ENCODE results near the gene CNTN5. TPM values are rescaled to one million over a fixed set of nuclear protein-coding genes. Genes with fewer than 3 reads are reported as not detected.

The CNTN5 gene
- total RNA-seq, 1 donor from 2014 or later, result not detected

DNA sequence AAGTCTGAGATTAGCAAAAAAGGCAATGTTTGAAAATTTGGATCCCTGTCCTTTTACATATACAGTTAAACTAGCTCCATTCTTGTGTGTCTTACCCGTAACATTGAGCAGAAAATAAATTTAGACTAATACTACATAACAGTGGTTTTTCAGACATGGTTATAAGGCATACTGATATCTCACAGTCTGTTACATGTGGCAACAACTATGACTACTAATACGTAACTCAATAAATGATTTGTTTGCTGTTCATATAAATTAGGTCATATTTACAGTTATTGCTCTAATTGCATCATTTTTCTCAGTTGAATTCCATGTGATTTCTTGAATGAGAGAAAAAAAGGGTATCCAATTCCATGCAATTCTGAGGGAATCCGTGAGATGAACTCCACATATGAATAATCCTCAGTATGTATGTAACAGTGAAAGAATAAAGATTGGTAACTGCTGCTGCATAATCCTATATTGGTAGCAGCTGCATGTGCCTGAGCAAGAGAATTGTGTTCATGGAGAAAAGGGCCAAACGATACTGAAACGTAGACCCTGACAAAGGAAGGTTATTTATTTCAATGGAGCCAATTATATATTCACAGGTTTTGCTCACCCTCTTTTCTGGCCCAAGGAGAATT lies 1275.4 kb downstream of the CNTN5 start:
- DNase-seq (ENCODE audit: low read depth), result no peak

DNA sequence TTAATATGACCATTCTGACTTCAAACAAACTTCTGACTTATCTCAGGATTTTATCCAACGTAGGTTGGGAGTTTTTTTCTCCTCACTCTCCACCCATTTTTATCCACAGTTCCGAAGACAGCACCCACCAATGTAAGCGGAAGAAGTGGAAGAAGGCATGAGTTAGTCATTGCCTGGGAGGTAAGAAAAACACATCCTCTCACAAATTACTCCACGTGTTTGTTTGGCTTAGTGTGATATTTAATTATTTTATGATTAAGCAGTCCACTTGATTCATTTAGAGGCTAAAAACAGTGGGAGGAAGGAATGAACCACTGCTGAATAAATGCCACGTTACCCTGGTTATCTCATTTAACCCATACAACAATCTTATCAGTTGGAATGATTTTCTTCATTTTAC lies 1276.8 kb downstream of the CNTN5 start:
- DNase-seq (ENCODE audit: low read depth), result no peak

DNA sequence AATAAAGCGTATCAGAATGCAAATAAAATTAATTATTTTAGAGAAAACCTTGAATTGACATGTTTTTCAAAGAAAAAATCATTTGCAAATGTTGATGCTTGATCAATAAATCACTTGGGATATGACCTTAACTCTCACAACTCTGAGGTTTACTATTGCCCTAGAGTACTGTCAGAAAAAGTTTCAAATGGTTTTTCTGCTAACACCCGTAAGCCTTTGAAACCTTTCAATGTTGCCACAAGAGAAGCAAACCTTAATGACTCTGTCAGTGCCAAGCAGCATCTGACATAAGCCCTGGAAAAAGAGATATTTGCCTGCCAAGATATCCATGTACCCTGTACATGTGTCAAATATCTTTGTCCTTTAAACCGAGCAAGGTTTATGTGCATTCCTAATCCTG lies 1282.1 kb downstream of the CNTN5 start:
- no peak for DNase-seq (ENCODE audit: low read depth)

DNA sequence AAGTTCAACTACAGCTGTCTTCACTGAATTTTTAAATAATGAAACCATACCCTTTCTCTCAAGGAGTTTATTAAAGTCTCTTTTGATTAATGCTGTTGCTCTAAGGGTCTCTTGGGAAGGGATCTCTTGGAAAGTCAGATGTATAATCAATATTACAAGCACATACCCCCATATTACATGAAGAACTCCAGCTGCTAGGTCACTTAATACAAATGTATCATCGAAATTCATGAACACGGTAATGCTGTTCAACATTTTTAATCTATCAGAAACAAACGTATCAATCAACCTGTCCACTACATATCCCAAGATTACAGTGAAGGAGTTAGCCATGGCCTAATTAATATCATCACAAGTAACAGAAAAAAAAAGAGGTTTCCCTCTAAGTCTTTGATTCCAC lies 1283.1 kb downstream of the CNTN5 start:
- no peak for DNase-seq (ENCODE audit: low read depth)

DNA sequence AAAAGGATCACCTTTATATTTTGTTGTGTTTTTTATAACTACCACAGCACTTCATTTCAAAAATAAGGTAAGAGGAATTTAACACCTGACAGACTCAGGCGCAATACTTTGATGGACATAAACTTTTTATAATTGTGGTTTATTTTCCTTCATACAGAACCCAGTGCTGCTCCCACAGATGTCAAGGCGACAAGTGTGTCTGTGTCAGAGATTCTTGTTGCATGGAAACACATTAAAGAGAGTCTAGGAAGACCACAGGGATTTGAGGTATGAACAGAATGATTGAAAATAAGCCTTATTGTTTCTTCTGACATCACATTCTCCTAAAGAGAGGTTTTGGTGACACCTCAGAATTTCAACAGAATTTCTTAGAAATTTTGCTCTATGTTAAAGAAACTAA lies 1287.5 kb downstream of the CNTN5 start:
- DNase-seq (ENCODE audit: low read depth), result no peak

DNA sequence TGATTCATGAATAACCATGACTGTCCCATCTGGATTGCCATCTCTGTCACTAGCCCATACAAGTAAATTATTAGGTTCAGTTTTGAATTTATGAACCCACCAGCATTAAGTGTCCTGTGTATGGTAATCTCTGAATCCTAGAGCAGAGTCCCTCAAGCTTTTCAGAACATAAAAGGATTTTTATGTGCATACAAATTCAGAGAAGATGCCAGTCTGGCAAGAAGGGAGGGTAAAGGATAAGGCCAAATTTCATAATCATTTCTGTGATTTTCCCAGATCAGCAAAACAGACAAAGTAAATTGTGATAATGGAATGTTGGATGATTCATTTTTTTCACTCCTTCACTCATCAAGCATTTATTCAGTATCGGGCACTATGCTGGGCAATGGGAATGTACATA lies 1295.2 kb downstream of the CNTN5 start:
- DNase-seq (ENCODE audit: low read depth), result no peak

DNA sequence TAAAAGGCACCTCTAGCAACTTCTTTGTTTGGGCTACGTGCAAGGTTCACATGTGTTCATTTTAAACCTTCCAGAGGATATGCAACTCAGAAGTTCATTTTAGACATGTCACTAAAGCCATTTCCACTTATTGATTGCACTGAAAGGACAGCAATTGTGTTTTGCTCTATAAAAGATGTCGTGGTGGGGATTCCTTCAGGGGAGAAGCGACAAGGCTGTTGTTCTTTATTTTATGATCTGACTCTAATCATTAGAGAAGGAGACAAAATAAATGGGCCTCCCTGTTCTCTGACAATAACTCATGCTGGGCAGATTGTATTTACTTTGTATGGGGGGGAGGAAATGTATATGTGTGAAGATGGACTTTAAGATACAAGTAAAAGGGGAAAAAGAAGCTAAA lies 1296.2 kb downstream of the CNTN5 start:
- no peak for DNase-seq (ENCODE audit: low read depth)

DNA sequence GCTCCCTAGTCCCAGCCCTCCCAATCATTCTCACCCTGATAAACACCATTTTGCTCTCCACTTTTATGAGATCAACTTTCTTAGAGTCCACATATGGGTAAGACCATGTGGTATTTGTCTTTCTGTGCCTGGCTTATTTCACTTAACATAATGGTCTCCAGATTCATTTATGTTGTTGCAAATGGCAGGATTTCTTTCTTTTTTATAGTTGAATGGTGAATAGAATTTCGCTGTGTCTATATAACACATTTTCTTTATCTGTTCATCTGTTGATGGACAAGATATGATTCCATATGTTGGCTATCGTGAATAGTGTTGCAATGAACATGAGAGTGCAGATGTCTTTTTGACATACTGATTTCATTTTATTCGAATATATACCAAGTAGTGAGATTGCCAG lies 1298.9 kb downstream of the CNTN5 start:
- DNase-seq (ENCODE audit: low read depth), result no peak

DNA sequence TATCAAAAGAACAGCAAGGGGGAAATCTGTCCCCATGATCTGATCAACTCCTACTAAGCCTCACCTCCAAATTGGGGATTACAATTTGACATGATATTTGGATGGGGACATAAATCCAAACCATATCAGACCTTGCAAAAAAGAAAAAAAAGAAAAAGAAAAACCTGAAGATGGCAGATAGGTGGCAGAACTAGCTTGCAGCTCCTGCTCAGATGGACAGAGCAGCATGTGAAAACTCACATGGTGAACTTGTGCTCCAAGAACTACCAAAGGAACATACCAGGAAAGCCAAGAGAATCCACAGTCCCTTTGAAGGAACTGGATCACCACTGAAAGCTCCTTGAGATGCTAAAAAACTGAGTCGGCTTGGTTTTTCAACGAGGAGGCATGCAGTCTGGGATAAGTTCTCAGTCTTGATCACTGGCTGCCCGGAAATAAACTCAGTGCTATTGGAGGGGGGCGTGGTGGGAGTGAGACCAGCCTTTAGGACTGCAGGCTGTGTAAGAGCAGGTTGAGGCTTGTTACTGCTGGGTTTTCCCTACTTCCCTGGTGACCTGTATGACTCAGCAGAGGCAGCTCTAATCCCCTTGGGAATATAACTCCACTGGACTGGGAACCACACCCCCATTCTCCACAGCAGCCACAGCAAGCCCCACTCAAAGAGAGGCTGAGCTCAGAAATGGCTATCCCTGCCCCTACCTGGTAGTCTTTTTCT lies 1308.0 kb downstream of the CNTN5 start:
- no peak for DNase-seq (ENCODE audit: low read depth)

DNA sequence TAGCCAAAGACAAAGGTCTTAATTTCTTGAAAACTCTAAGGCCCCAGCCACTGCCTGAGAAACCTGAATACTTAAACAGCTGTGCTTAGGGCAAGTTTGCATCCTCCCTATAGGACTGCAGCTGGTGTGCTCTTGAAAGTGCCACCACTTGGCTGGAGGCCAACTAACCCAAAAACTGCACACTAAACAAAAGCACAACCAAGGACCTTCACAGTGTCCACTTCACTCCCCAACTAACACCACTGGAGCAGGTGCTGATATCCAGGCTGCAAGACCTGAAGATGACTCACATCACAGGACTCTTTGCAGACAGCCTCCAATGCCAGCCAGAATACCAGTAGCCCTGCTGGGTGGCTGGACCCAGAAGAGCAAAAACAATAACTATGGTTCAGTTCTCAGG lies 1308.6 kb downstream of the CNTN5 start:
- no peak for DNase-seq (ENCODE audit: low read depth)

DNA sequence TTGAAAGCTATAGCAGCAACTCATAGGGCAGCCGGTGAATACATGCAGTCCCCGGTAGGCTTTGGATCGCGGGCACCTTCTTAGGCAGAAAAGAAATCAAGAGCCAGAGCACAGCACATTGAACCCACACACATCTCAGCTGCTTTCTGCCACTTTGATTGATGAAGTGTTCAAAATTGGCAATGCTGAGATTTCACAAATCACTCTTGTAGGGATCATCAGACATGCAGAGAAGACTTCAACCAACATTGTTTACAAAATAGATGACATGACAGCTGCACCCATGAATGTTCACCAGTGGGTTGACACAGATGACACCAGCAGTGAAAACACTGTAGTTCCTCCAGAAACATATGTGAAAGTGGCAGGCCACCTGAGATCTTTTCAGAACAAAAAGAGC lies 1316.1 kb downstream of the CNTN5 start:
- DNase-seq (ENCODE audit: low read depth), result no peak

DNA sequence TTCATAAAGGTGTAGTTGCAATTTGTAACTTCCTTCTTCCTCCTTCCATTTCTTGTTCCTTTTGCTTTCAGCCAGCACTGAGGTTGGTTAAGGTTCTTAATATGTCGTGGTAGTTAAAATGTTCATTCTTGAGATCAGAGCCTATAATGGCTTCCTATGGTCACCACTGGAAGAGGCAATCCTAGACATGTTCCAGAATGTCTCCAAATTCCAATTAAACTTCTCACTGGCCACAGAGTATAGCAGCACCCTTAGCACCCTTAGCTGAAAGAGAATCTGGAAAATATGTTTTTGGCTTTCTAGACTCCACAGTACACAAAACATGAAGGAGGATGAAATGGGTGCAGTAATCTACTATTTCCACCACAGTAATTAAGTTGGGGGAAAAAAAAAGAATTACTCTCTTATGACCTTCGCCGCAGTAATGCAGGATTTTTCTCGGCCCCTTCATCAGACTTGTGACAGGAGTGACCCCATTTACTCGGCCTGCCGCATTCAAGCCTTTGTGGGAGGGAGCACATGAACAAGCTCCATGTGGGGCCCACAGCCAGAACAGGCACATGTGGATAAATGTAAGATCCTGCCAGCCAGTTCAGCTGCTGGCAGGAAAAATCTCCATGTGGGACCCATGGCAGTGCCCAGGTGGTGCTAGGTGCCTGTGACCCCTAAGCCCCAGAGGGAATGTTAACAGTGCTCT lies 1317.5 kb downstream of the CNTN5 start:
- DNase-seq (ENCODE audit: low read depth), result no peak

DNA sequence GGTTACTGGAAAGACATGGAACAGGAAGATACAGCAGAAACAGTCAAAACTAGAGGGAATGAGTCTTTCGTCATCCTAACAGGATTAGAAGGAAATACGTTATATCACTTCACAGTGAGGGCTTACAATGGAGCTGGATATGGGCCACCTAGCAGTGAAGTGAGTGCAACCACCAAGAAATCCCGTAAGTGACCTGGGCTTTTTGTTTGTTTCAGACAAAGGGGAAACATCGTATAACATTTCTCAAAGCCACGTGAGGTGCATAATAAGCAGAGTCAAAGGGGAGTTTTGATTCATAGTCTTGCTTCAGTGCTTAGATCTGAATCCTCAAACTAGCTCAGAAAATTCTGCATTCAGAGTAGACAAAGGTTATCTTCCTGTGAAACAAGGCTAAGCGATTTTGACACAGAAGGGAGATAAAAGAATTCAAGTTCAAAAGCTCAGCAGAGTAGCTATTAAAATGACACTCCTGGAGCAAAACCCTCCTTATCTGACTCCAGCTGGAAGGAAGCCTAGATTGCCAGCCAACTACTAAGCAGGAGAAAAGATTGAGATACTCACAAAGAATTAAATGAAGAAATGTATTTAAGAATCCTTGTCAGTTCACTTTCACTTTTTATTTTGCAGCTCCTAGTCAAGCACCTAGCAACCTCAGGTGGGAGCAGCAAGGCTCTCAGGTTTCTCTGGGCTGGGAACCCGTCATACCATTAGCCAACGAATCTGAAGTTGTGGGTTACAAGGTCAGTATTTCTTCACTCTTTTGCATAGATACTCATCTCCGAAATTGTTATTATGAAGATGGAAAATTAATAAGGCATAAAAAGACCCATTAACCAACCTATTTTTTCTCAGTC lies 1319.9 kb downstream of the CNTN5 start:
- DNase-seq (ENCODE audit: low read depth), result no peak

DNA sequence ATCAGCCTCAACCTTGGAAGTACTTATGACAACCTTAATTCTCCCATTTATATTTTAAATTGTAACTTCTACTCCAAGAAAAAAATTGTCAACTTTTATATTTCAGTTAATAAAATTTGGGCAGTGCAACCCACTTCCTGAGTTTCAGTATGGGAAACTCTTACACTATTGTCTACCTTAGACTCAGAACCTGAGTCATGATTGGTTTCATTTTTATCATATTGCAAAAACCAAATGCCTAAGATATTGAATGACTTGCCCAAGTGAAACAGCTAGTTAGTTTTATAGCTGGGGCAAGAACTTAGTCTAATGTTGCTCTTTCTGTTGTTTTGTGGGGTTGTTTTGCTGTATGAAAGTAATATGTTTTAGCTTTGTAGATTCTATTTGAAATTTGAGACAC lies 1332.3 kb downstream of the CNTN5 start:
- DNase-seq (ENCODE audit: low read depth), result no peak

DNA sequence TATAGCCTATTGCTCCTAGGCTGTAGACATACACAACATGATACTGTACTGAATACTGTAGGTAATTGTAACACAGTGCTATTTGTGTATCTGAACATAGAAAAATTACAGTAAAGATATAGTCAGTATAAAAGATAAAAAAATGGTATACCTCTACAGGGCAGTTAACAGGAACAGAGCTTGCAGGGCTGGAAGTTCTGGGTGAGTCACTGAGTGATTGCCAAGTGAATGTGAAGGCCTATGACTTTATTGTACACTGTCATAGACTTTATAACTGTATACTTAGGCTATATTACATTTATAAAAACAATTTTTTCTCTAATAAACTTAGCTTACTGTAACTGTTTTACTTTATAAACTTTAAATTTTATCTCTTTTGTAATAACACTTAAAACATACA lies 1334.0 kb downstream of the CNTN5 start:
- DNase-seq (ENCODE audit: low read depth), result no peak

DNA sequence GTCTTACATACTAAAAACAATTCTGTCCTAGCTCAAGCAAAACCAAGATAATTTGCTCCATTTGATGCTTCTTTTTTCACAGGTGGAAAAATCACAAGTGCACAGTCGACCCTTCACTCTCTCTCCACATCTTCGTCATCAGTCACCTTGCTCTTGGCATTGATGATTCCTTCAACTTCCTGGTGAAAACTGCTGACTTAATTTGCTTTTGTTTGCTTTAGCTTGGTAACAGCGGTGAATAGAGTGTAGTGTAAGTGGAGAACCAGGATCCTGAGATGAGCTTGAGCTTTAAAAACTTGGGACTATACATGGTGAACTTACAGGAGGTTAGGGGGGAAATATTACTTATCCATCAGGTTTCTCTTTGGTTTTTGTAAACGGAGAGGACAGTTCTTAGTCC lies 1335.3 kb downstream of the CNTN5 start:
- no peak for DNase-seq (ENCODE audit: low read depth)

DNA sequence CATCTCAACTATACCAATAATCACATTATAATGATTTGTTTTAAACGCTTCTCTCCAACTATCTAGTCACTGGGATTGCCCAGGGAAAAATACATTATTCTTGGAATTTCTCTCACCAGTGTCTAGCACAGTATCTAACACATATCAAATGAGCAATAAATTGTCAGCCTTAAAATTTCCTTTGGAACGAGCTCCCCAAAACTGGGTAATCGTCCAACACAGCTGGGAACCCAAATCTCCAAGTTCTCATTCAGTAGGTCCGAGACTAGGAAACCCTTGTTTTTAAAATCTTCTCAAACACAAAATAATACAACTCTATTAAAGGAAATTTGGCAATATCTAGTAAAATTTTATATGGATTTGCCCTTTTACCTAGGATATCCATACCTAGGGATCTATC lies 1338.5 kb downstream of the CNTN5 start:
- no peak for DNase-seq (ENCODE audit: low read depth)

DNA sequence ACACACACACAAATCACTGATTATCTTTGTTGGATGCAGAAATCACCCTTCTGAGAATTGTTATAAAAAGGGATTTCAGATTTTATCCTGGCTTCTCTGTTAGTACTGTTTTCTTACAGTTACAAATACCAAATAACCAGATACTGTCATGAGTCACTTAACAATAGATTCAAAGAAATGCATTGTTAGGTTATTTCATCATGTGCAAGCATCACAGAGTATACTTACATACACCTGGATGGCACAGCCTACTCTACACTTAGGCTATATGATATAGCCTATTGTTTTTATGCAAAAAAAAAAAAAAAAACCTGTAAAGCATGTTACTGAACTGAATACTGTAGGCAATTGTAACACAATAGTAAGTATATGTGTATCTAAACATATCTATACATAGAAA lies 1347.1 kb downstream of the CNTN5 start:
- DNase-seq (ENCODE audit: low read depth), result no peak

DNA sequence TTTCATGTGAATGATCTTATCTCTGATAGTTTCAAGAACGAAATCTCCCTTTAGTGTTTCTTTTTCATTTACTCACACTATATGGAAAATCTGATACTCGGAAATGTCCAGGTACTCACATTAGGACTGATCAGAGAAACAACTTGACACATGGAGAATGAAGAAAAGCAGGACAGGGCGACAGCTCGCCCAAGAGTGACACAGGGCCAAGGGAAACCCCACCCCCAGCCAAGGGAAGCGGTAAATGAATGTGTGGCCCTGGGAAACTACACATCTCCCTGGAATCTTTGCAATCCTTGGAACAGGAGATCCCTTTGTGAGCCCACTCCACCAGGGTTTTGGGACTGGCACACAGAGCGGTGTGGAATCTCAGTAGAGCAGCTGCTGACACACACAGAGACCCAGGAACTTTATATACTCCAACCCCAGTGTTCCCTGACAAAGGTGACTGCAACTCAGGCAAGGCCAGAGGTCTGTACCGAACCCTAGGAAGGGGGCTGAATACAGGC lies 1362.7 kb downstream of the CNTN5 start:
- DNase-seq (ENCODE audit: low read depth), result no peak

DNA sequence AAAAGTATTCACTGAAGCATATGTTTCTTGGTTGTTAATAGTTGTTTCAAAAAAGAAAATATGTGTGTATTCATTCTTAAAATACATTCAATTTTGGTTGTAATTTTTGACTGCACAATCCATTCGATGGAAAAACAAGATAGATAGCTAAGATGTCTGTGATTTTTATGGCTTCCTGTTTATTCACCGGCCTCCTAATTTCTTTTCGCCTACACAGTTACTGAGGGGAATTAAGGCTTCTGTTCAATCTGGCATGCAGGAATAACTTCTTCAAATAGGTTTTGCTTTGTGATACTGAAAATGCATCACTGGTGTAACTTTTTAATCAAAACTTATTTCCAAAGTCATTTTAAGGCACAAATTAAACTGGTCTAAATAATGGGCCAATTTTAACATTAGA lies 1375.5 kb downstream of the CNTN5 start:
- no peak for DNase-seq (ENCODE audit: low read depth)

DNA sequence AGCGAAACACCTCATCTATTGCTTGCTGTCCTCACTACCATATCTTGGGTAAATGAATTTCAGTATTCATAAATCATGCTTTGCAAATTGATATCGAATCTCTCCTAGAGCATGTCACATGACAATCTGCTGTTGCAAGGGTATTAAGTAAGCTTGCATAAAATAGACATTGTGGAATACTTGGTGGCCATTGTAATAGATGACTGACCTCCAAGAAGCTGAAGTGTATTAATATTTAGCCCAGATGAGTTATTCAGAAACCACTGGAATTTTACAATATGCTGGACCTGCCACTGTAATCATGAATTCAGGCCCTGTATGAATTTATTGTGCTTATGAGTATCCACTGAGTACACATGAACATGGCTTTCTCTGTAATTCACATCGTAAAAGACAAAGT lies 1376.7 kb downstream of the CNTN5 start:
- DNase-seq (ENCODE audit: low read depth), result no peak

DNA sequence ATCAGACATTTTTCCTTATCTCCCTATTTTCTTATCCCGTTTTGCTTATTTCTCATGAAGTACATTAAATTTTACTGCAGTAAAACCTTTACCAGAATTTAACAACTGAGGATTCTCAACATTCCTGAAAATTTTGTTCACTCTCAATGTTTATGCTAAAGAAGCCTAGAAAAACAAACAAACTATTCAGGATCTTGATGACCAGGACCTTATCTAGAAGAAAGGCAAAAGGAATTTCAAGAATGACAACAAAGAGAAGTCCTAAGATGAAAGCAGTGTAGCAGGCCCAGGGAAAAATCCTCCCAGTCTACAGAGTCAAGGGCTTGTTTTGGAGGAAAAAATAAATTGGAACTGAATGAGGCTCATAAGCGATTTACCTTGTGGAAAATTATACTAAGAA lies 1383.1 kb downstream of the CNTN5 start:
- DNase-seq (ENCODE audit: low read depth), result no peak
